ENCODE results near the gene ELOVL7. TPM values are rescaled to one million over a fixed set of nuclear protein-coding genes. Genes with fewer than 3 reads are reported as not detected.

The ELOVL7 gene
- total RNA-seq, 2 experiments from 2014 or later, result not detected

DNA sequence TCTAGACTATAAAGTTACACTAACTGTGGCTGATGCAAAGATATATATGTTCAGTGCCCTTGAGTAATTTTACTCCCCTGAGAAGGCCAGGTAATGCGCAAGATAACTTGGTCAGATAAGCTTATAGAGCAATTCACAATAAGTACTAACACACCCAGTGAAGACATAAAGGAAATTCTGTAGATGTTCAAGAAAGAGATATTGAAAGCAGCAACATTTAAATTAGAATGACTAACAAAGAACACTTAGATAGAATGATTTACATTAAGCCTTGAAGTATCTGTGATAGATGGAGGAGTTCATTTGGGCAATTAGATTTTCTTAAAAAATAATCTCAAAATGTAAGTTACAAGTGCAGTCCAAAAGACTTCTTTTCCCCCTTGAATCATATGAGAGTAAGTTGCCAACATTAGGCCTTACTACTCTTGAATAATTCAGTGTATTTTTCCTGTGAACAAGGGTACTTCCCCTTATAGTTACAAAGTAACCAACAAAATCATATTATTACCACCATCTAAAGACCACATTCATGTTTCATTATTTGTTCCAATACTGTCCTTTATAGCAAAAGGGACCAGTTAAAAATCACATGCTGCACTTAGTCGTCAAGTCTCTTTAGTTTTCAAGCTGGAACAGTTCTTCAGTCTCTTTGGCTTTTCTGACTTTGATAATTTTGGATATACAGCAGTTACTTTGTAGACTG, 44.4 kb upstream of the ELOVL7 start:
- ATAC-seq (ENCODE audit: poor library complexity) (no peak), DNase-seq (no peak)
- Mint-ChIP-seq H3K27me3 (no peaks in the 10 kb centered on the region), H3K27ac (no peak overlapping the region), H3K36me3 (ENCODE audit: low read depth) (peaks cover 83% of the 10 kb centered on the region), H3K9me3 (peaks cover 2% of the 10 kb centered on the region), H3K4me1 (ENCODE audit: low read depth) (no peaks in the 10 kb centered on the region), H3K4me3 (no peak overlapping the region)
- intact Hi-C loops (cut with DNase I, micrococcal nuclease), result no loop called here
- ChIA-PET POLR2A (no interaction called here), CTCF (interaction anchor here (0.6 kb wide), 1 partner anchor 1296 kb away, joined by 4 read pairs; no protein-coding TSS in a partner anchor)
- H3K27ac ChIP-seq (ENCODE audit: low read depth in 1 of 2, low read length in 2 of 2), result no peak overlapping the region
- TF ChIP-seq, protein P1, sequence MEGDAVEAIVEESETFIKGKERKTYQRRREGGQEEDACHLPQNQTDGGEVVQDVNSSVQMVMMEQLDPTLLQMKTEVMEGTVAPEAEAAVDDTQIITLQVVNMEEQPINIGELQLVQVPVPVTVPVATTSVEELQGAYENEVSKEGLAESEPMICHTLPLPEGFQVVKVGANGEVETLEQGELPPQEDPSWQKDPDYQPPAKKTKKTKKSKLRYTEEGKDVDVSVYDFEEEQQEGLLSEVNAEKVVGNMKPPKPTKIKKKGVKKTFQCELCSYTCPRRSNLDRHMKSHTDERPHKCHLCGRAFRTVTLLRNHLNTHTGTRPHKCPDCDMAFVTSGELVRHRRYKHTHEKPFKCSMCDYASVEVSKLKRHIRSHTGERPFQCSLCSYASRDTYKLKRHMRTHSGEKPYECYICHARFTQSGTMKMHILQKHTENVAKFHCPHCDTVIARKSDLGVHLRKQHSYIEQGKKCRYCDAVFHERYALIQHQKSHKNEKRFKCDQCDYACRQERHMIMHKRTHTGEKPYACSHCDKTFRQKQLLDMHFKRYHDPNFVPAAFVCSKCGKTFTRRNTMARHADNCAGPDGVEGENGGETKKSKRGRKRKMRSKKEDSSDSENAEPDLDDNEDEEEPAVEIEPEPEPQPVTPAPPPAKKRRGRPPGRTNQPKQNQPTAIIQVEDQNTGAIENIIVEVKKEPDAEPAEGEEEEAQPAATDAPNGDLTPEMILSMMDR (IDR thresholded peaks at IDR 0.05), result no peak
- peaks cover 0 to 2% of the 10 kb centered on the region in 2 experiments for H3K9me3 ChIP-seq (ENCODE audit: control insufficient read depth in 1 of 2, insufficient read depth in 1 of 2, low read length in 2 of 2)
- H3K4me1 ChIP-seq (ENCODE audit: insufficient read depth, low read length), result no peaks in the 10 kb centered on the region
- peaks cover 5% of the 10 kb centered on the region for H3K36me3 ChIP-seq (ENCODE audit: insufficient read depth, low read length)
- no peaks in the 10 kb centered on the region for H3K27me3 ChIP-seq (ENCODE audit: control insufficient read depth in 1 of 2, insufficient read depth in 2 of 2, low read length in 2 of 2)
- H3K4me3 ChIP-seq (ENCODE audit: low read length), result no peak overlapping the region

DNA sequence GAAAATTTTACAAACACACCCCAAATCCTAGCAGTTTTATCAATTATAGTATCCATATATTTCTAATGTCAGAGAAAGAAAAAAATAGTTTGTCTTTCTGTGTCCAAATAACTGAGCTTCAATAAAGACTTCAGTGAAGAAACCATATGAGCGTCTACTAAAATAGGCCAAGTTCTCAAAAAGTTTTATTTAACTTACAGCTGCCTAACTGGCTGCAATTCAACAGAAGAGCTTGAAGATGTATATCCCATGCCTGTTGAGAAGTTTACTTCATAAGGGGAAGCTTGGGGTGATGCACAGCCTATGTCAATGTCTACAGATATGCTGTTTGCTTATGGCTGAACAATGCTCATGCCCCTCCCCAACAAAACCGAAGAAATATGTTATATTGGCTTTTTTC, 43.7 kb upstream of the ELOVL7 start:
- POLR2A ChIA-PET, result no interaction called here
- CTCF ChIA-PET, result no interaction called here

DNA sequence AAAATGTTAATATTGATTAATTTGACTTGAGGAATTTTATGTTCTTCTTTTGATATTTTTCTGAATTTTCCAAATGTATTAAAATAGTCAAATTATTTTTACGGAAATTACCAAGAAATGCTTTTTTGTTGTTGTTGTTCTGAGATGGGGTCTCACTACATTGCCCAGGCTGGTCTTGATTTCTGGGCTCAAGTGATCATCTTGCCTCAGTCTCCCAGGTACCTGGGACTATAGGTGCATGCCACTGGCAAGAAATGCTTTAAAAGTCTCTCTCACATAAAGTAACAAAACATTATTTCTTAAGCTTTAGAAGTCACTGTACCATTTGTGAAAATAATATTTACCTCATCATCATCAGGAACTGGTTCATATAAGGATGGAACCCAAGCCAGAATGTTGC, 43.0 kb upstream of the ELOVL7 start:
- H3K36me3 Mint-ChIP-seq (ENCODE audit: low read depth), result peaks cover 82% of the 10 kb centered on the region
- H3K4me3 Mint-ChIP-seq, result no peak overlapping the region
- no peaks in the 10 kb centered on the region for H3K27me3 Mint-ChIP-seq
- H3K27ac Mint-ChIP-seq, result no peak overlapping the region
- Histone ChIP-seq H3K27ac (ENCODE audit: low read depth in 1 of 2, low read length in 2 of 2) (no peak overlapping the region), H3K4me1 (ENCODE audit: insufficient read depth, low read length) (no peaks in the 10 kb centered on the region), H3K36me3 (ENCODE audit: insufficient read depth, low read length) (peaks cover 3% of the 10 kb centered on the region), H3K4me3 (ENCODE audit: low read length) (no peak overlapping the region), H3K27me3 (ENCODE audit: control insufficient read depth in 1 of 2, insufficient read depth in 2 of 2, low read length in 2 of 2) (no peaks in the 10 kb centered on the region), H3K9me3 (ENCODE audit: control insufficient read depth in 1 of 2, insufficient read depth in 1 of 2, low read length in 2 of 2) (peaks cover 0 to 3% of the 10 kb centered on the region in 2 experiments)
- POLR2A ChIA-PET, result no interaction called here
- H3K9me3 Mint-ChIP-seq, result peaks cover 5% of the 10 kb centered on the region
- TF ChIP-seq, protein P1 (IDR thresholded peaks at IDR 0.05), result no peak
- CTCF ChIA-PET, result no interaction called here
- ATAC-seq (ENCODE audit: poor library complexity) (no peak), DNase-seq (no peak)
- intact Hi-C loops (cut with DNase I, micrococcal nuclease), result no loop called here
- no peaks in the 10 kb centered on the region for H3K4me1 Mint-ChIP-seq (ENCODE audit: low read depth)

More for the DNA sequence above, 43.7 kb upstream of the ELOVL7 start:
- Mint-ChIP-seq H3K4me1 (ENCODE audit: low read depth) (no peaks in the 10 kb centered on the region), H3K4me3 (no peak overlapping the region), H3K27me3 (no peaks in the 10 kb centered on the region), H3K27ac (no peak overlapping the region), H3K9me3 (peaks cover 5% of the 10 kb centered on the region), H3K36me3 (ENCODE audit: low read depth) (peaks cover 83% of the 10 kb centered on the region)
- H3K27ac ChIP-seq (ENCODE audit: low read depth in 1 of 2, low read length in 2 of 2), result no peak overlapping the region
- DNase-seq (no peak), ATAC-seq (ENCODE audit: poor library complexity) (no peak)
- intact Hi-C loops (cut with DNase I, micrococcal nuclease), result no loop called here
- TF ChIP-seq, protein P1 (IDR thresholded peaks at IDR 0.05), result no peak
- peaks cover 3% of the 10 kb centered on the region for H3K36me3 ChIP-seq (ENCODE audit: insufficient read depth, low read length)
- no peaks in the 10 kb centered on the region for H3K27me3 ChIP-seq (ENCODE audit: control insufficient read depth in 1 of 2, insufficient read depth in 2 of 2, low read length in 2 of 2)
- H3K4me1 ChIP-seq (ENCODE audit: insufficient read depth, low read length), result no peaks in the 10 kb centered on the region
- H3K9me3 ChIP-seq (ENCODE audit: control insufficient read depth in 1 of 2, insufficient read depth in 1 of 2, low read length in 2 of 2), result no peaks in the 10 kb centered on the region
- H3K4me3 ChIP-seq (ENCODE audit: low read length), result no peak overlapping the region
